ENCODE results near the gene ATL3.
"Not testable (repeated sequence)": the region's sequence is repeated elsewhere in the genome, so short reads cannot be mapped to it uniquely, and the experiment has no call there.

ATL3 gene

DNA sequence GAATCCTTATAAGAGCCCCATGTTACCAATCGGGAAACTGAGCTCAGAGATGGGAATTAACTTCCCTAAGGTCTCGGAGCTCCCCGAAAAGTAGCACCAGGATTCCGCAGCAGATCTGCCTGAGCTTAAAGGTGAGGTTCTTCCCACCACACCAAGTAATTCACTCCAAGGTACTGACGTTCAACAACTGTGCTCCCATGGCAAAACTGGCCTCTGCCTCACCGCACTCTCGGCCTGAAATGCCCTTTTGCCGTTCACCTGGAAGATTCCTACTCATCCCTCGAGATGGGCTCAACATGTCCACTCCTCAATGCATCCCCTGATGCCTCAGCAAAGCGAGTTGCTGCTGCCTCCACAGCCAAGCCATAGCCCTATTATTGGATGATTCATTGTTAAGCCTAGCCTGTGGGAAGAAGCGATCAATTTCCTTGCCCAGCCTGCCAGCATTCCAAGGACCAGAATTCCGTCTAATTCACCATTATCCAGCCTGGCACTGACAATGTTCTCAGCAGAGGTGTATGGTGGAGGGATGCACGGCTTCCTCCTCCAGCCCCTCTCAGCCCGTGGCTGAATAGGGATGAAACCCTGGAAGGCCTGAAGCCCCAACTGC is 61.1 kb downstream of the ATL3 start:
- Histone ChIP-seq H3K27ac (ENCODE audit: insufficient read depth, low read length, poor library complexity, severe bottlenecking) (no peak overlapping the region), H3K4me1 (ENCODE audit: control insufficient read depth, insufficient read depth, low read length, poor library complexity, severe bottlenecking) (peaks cover 3% of the 10 kb centered on the region), H3K4me3 (ENCODE audit: insufficient read depth, low read depth, low read length, poor library complexity, severe bottlenecking) (no peak overlapping the region), H3K27me3 (replicated peaks; ENCODE audit: control insufficient read depth, insufficient read depth, low read length, poor library complexity, severe bottlenecking) (no peaks in the 10 kb centered on the region), H3K36me3 (ENCODE audit: control insufficient read depth, insufficient read depth, low read length) (no peaks in the 10 kb centered on the region), H3K9me3 (ENCODE audit: control insufficient read depth, low read length) (no peaks in the 10 kb centered on the region)
- DNase-seq = no peak

DNA sequence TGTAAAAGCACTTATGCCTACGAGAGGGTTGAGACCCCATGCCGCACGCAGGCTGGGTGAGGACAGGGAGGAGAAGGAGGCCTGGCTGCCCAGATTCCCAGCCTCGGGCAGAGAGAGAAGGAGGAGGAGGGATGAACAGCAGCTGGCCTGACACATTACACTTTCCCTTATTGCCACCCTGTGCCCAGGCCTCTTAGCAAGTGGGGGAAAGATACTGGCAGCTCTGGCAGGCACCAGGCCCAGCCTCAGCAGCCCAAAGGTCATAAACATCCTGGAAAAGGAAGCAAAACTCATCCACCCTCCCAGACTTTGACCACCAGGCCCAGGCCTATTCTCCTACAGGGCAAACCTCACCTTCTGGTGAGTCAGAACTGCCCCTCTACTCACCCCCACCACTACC is 61.6 kb downstream of the ATL3 start:
- Histone ChIP-seq H3K4me3 (ENCODE audit: insufficient read depth, low read depth, low read length, poor library complexity, severe bottlenecking) (no peak overlapping the region), H3K27ac (ENCODE audit: insufficient read depth, low read length, poor library complexity, severe bottlenecking) (no peak overlapping the region), H3K4me1 (ENCODE audit: control insufficient read depth, insufficient read depth, low read length, poor library complexity, severe bottlenecking) (peaks cover 3% of the 10 kb centered on the region), H3K9me3 (ENCODE audit: control insufficient read depth, low read length) (no peaks in the 10 kb centered on the region), H3K36me3 (ENCODE audit: control insufficient read depth, insufficient read depth, low read length) (no peaks in the 10 kb centered on the region), H3K27me3 (replicated peaks; ENCODE audit: control insufficient read depth, insufficient read depth, low read length, poor library complexity, severe bottlenecking) (no peaks in the 10 kb centered on the region)
- no peak for DNase-seq

DNA sequence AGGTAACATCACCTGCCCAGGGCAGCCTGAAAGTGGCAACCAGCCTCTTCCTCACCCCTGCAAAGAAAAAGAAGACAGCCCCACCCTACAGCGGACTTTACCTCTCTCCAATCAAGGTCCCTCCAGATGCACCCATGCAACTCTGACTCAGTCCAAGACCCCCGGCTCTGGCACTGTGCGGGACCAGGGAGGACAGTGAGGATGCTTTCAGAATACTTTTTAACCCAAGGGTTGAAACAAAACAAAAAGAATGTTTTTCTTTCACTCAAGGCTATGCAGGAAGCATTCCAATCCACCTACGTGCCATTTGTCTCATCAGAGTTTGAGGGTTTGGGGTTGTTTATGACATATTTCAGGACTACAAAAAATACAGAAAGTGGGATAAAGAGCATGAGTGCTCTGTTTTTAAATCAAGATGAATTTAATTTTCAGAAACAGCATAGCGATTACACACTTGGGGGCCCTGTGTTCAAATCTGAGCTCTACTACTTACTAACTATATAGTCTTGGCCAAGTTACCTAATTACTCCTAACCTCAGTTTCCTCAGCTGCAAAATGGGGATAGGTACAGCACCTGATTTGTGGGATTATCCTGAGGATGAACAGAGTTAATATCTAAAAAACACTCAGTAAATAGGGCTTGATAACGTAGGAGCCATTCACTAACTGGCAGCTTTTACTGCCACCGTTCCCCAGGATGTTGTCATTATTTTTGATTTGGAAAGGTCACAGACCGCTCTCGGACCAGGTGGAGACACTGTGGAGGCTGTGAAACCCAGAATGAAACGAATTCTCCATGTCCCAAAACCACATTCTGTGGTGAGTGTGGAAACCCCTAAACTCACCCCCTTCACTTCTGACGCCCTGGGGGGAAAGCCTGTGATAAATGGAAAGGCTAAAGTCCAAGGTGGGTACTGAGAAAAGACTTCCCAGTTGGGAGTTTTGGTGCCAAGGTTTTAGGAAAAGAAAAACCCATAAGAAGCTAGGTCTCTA is 62.5 kb downstream of the ATL3 start:
- H3K9me3 ChIP-seq (ENCODE audit: control insufficient read depth, low read length) = no peaks in the 10 kb centered on the region
- no peak overlapping the region for H3K4me3 ChIP-seq (ENCODE audit: insufficient read depth, low read depth, low read length, poor library complexity, severe bottlenecking)
- H3K27ac ChIP-seq (ENCODE audit: insufficient read depth, low read length, poor library complexity, severe bottlenecking) = no peak overlapping the region
- peaks cover 3% of the 10 kb centered on the region for H3K4me1 ChIP-seq (ENCODE audit: control insufficient read depth, insufficient read depth, low read length, poor library complexity, severe bottlenecking)
- no peak for DNase-seq
- H3K27me3 ChIP-seq (replicated peaks; ENCODE audit: control insufficient read depth, insufficient read depth, low read length, poor library complexity, severe bottlenecking) = no peaks in the 10 kb centered on the region
- no peaks in the 10 kb centered on the region for H3K36me3 ChIP-seq (ENCODE audit: control insufficient read depth, insufficient read depth, low read length)

DNA sequence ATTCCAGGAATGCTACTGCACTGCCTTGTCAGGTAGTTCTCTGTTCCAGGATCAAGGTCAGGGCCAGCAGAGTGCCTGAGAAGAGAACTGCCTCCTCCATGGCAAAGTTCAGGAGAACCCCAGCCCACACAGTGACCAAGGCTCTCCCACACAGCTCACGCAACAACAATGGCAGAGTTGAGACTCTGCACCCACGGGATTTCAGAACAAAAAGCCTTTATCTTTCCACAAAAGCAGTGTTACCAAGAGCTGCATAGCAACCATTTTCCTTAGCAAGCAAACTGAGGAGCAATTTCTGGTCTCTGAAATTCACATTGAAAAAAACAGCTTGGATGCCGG is 68.0 kb downstream of the ATL3 start:
- H3K27me3 ChIP-seq (replicated peaks; ENCODE audit: control insufficient read depth, insufficient read depth, low read length, poor library complexity, severe bottlenecking) = no peaks in the 10 kb centered on the region
- no peaks in the 10 kb centered on the region for H3K4me1 ChIP-seq (ENCODE audit: control insufficient read depth, insufficient read depth, low read length, poor library complexity, severe bottlenecking)
- no peaks in the 10 kb centered on the region for H3K36me3 ChIP-seq (ENCODE audit: control insufficient read depth, insufficient read depth, low read length)
- no peak overlapping the region for H3K4me3 ChIP-seq (ENCODE audit: insufficient read depth, low read depth, low read length, poor library complexity, severe bottlenecking)
- DNase-seq = no peak
- no peak overlapping the region for H3K27ac ChIP-seq (ENCODE audit: insufficient read depth, low read length, poor library complexity, severe bottlenecking)
- no peaks in the 10 kb centered on the region for H3K9me3 ChIP-seq (ENCODE audit: control insufficient read depth, low read length)

DNA sequence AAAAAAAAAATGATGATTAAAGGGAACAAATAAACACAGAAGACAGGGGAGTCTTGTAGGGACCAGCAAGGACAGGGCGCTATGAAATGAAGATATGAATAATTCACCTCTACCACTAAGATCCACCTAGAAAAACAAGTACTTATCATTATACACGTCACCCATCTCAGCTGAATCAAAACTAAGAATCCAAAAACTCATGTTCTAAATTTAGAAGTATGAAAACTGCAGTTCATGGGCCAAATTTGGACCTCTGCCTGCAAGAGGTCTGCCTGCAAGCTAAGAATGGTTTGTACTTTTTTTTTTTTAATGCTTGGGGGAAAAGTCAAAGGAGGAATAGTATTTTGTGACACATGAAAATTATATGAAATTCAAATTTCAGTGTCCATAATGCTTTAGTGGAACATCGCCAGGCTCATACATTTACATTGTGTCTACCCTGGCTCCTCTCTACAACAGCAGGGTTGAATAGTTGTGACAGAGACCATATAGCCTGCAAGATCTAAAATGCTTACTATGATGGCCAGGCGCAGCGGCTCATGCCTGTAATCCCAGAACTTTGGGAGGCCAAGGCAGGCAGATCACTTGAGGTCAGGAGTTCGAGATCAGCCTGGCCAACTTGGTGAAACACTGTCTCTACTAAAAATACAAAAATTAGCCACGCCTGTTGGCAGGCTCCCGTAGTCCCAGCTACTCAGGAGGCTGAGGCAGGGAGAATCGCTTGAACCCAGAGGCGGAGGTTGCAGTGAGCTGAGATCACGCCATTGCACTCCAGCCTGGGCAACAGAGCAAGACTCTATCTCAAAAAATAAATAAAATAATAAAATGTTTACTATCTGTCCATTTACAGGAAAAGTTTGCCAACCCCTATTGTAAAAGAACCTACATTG is 68.6 kb downstream of the ATL3 start:
- H3K27ac ChIP-seq (ENCODE audit: insufficient read depth, low read length, poor library complexity, severe bottlenecking); H3K4me3 ChIP-seq (ENCODE audit: insufficient read depth, low read depth, low read length, poor library complexity, severe bottlenecking); H3K9me3 ChIP-seq (ENCODE audit: control insufficient read depth, low read length); H3K4me1 ChIP-seq (ENCODE audit: control insufficient read depth, insufficient read depth, low read length, poor library complexity, severe bottlenecking); DNase-seq; H3K27me3 ChIP-seq (replicated peaks; ENCODE audit: control insufficient read depth, insufficient read depth, low read length, poor library complexity, severe bottlenecking); H3K36me3 ChIP-seq (ENCODE audit: control insufficient read depth, insufficient read depth, low read length): not testable (repeated sequence)

DNA sequence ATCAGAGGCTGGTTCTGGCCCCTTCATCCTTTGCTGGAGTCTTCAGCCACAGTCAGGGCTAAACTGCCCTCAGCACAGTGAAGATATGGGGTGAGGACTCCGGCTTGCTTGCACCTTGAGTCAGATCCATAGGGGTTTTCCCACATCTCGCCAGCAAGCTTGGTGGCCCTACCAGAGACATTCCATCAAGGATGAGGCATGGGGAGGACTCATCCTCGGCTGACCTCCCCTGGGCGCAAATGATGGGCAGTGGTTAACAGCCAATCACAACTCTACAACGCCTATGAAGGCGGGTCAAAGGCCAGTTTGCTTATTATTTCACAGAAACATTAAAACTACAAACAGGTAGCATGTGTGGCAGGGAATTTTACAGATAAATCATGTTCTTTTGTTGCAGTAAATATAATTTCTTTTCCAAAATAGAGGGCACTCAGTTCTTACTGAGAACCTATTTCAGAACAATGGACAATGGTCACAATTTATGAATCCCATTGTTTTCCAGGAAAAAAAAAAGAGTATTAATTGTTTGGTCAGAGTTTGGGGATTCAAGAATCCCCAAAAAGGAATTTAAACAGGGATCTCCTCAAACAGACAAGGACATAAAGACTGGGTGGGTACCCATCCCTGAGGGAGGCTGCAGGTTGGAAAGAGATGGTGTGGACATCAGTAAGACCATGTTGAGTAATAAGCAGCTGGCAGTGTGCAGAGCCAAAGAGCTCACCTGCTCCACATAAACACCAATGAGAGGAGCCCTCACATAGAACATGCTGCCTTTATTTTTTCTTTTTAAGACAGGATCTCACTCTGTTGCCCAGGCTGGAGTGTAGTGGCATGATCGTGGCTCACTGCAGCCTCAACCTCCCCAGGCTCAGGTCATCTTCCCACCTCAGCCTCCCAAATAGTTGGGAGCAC is 71.7 kb downstream of the ATL3 start:
- H3K4me3 ChIP-seq (ENCODE audit: insufficient read depth, low read depth, low read length, poor library complexity, severe bottlenecking) = no peak overlapping the region
- H3K27me3 ChIP-seq (replicated peaks; ENCODE audit: control insufficient read depth, insufficient read depth, low read length, poor library complexity, severe bottlenecking) = no peaks in the 10 kb centered on the region
- H3K4me1 ChIP-seq (ENCODE audit: control insufficient read depth, insufficient read depth, low read length, poor library complexity, severe bottlenecking) = no peaks in the 10 kb centered on the region
- H3K36me3 ChIP-seq (ENCODE audit: control insufficient read depth, insufficient read depth, low read length) = no peaks in the 10 kb centered on the region
- no peak for DNase-seq
- H3K9me3 ChIP-seq (ENCODE audit: control insufficient read depth, low read length) = no peaks in the 10 kb centered on the region
- H3K27ac ChIP-seq (ENCODE audit: insufficient read depth, low read length, poor library complexity, severe bottlenecking) = no peak overlapping the region

DNA sequence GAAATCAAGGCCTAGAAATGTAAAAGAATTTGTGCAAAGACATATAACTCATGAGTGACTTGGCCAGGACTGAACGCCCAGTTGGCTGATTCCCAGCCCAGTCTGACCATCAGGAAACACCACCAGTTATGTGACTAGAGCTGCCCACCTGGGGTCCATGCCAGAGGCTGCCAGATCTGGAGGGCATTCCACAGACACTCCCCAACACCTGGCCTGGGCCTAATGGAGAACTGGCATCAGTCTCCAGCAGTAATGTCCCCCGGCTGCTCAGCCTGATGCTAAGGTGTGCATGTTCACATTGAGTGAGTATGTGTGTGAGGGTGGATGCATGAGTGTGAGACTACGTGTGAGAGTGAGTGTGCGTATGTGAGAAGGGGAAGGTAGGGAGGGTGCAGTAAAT is 72.6 kb downstream of the ATL3 start:
- no peak overlapping the region for H3K4me3 ChIP-seq (ENCODE audit: insufficient read depth, low read depth, low read length, poor library complexity, severe bottlenecking)
- no peak overlapping the region for H3K27ac ChIP-seq (ENCODE audit: insufficient read depth, low read length, poor library complexity, severe bottlenecking)
- DNase-seq = no peak
- no peaks in the 10 kb centered on the region for H3K9me3 ChIP-seq (ENCODE audit: control insufficient read depth, low read length)
- H3K36me3 ChIP-seq (ENCODE audit: control insufficient read depth, insufficient read depth, low read length) = no peaks in the 10 kb centered on the region
- no peaks in the 10 kb centered on the region for H3K27me3 ChIP-seq (replicated peaks; ENCODE audit: control insufficient read depth, insufficient read depth, low read length, poor library complexity, severe bottlenecking)
- no peaks in the 10 kb centered on the region for H3K4me1 ChIP-seq (ENCODE audit: control insufficient read depth, insufficient read depth, low read length, poor library complexity, severe bottlenecking)

DNA sequence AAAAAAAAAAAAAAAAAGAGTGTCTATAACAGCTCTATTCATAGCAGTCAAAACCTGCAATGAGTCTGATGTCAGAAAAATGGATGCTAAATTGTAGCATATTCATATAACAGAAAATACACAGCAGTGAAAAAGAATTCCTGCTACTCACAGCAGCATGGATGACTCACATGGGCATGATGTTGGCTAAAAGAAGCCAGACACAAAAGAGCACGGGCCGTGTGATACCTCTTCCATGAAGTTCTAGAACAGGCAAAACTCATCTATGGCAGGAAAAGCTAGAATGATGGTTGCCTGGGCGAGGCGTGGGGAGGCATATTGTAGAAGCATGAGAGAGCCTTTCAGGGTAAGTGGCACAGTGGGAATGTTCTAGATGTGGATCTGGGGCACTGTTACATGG is 75.9 kb downstream of the ATL3 start:
- no peak for DNase-seq
- H3K9me3 ChIP-seq (ENCODE audit: control insufficient read depth, low read length) = no peaks in the 10 kb centered on the region
- no peak overlapping the region for H3K27ac ChIP-seq (ENCODE audit: insufficient read depth, low read length, poor library complexity, severe bottlenecking)
- H3K27me3 ChIP-seq (replicated peaks; ENCODE audit: control insufficient read depth, insufficient read depth, low read length, poor library complexity, severe bottlenecking) = no peaks in the 10 kb centered on the region
- H3K36me3 ChIP-seq (ENCODE audit: control insufficient read depth, insufficient read depth, low read length) = no peaks in the 10 kb centered on the region
- H3K4me3 ChIP-seq (ENCODE audit: insufficient read depth, low read depth, low read length, poor library complexity, severe bottlenecking) = no peak overlapping the region
- no peaks in the 10 kb centered on the region for H3K4me1 ChIP-seq (ENCODE audit: control insufficient read depth, insufficient read depth, low read length, poor library complexity, severe bottlenecking)

DNA sequence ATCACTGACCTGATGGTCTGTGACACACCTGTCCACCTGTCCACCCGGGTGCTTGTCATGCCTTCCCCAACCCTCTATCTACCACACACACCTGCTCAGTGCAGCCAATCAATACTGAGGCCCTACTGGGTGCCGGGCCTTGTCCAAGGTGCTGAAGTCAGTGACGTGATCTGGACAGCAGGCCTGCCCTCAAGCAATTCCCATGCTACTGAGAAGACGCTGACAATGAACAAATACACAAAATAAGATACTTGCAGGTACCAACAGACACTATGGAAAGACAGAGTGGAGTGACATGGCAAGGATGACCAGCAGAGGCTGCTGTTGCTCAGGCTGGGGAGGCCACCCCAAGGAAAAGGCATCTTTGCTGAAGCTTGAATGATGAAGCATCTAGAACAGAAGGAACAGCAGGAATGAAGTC is 78.2 kb downstream of the ATL3 start:
- Histone ChIP-seq H3K9me3 (ENCODE audit: control insufficient read depth, low read length) (no peaks in the 10 kb centered on the region), H3K4me3 (ENCODE audit: insufficient read depth, low read depth, low read length, poor library complexity, severe bottlenecking) (no peak overlapping the region), H3K27ac (ENCODE audit: insufficient read depth, low read length, poor library complexity, severe bottlenecking) (no peak overlapping the region), H3K36me3 (ENCODE audit: control insufficient read depth, insufficient read depth, low read length) (no peaks in the 10 kb centered on the region), H3K4me1 (ENCODE audit: control insufficient read depth, insufficient read depth, low read length, poor library complexity, severe bottlenecking) (no peaks in the 10 kb centered on the region), H3K27me3 (replicated peaks; ENCODE audit: control insufficient read depth, insufficient read depth, low read length, poor library complexity, severe bottlenecking) (no peaks in the 10 kb centered on the region)
- no peak for DNase-seq

Data from effector memory CD4-positive, alpha-beta T cell (primary cell).